HepG2 (cell line): ENCODE results near the gene KIF13A. TPM values are rescaled to one million over a fixed set of nuclear protein-coding genes. Genes with fewer than 3 reads are reported as not detected.

Experiments
- ATAC-seq: fragments of 200-7000 bp; cut with Tn5 transposase; 3 replicates; pipeline ENCODE4 v1.9.1; 2020; ENCODE audit warnings: mild to moderate bottlenecking, moderate library complexity
- BruUV-seq: library from RNA; stranded (reverse); fragments of 400-500 nt; replicated peaks from 2 replicates; lab custom pipeline; 2021; lab: Mats Ljungman, UMichigan
- CTCF ChIA-PET: fragments of 300-600 bp; formaldehyde crosslinking; extraction: SDS; loops from one replicate; lab custom pipeline; 2021; ENCODE audit warnings: low total read pairs, inconsistent platforms, low intra/inter-chr PET ratio; lab: Yijun Ruan, JAX
- POLR2A ChIA-PET: fragments of 350-600 bp; sonication (Branson Sonifier 250); formaldehyde crosslinking; loops from one replicate; lab custom pipeline; 2020; ENCODE audit warnings: antibody characterized with exemption, inconsistent platforms; lab: Yijun Ruan, JAX
- DNase-seq: peaks from one replicate; pipeline ENCODE4 v3.0.0-alpha.2; 2015; ENCODE audit warnings: low spot score
- FAIRE-seq: peaks from 3 replicates; lab custom pipeline; 2011; peaks lifted over from hg19 to GRCh38; lab: Jason Lieb, UNC
- H2AFZ ChIP-seq: one replicate; pipeline ENCODE4 v1.6.1; 2011; ENCODE audit warnings: low read length, inconsistent platforms
- H3K27ac ChIP-seq: fragments of 300-600 bp; 3 replicates; pipeline ENCODE4 v1.8.0; 2011; ENCODE audit warnings: mixed run types, mild to moderate bottlenecking, mixed read lengths, low read length, inconsistent platforms; ENCODE audit not compliant: insufficient read depth; ENCODE audit errors: extremely low read length
- H3K27me3 ChIP-seq, 2 experiments: fragments of 200-600 bp in 1 of 2; 2 replicates in 1 of 2; 3 replicates in 1 of 2; pipeline versions ENCODE4 v1.6.0 to v1.8.0; 2011; ENCODE audit warnings: low read length in 2 of 2, mild to moderate bottlenecking in 2 of 2, moderate library complexity in 2 of 2, inconsistent platforms in 1 of 2; ENCODE audit not compliant: insufficient read depth in 2 of 2, control insufficient read depth in 1 of 2
- H3K36me3 ChIP-seq, 2 experiments: fragments of 200-600 bp in 1 of 2; replicated peaks in 1 of 2; 2 replicates in 1 of 2; 3 replicates in 1 of 2; pipeline versions ENCODE4 v1.5.1 to v1.8.0; 2011; ENCODE audit warnings: low read length in 2 of 2, inconsistent platforms in 1 of 2; ENCODE audit not compliant: insufficient read depth in 2 of 2, control insufficient read depth in 1 of 2
- H3K4me1 ChIP-seq: 2 replicates; pipeline ENCODE4 v1.5.1; 2012; ENCODE audit warnings: low read length, inconsistent platforms; ENCODE audit not compliant: insufficient read depth
- H3K4me2 ChIP-seq: 2 replicates; pipeline ENCODE4 v1.6.0; 2011; ENCODE audit warnings: low read depth, low read length, inconsistent platforms
- H3K4me3 ChIP-seq, 3 experiments: fragments of 200-600 bp in 1 of 3; sonication (generic), shearing (Covaris generic) in 1 of 3; replicated peaks in 1 of 3; 2 replicates each; pipeline ENCODE4 v1.5.1; 2011 to 2016; ENCODE audit warnings: low read length in 3 of 3, inconsistent platforms in 2 of 3, low read depth in 2 of 3, mild to moderate bottlenecking in 2 of 3, control low read depth in 1 of 3, mixed read lengths in 1 of 3; ENCODE audit not compliant: insufficient read depth in 1 of 3
- H3K79me2 ChIP-seq: one replicate; pipeline ENCODE4 v1.6.1; 2011; ENCODE audit warnings: low read length, inconsistent platforms; ENCODE audit not compliant: insufficient read depth
- H3K9ac ChIP-seq: 2 replicates; pipeline ENCODE4 v1.6.0; 2011; ENCODE audit warnings: mild to moderate bottlenecking, low read depth, low read length, inconsistent platforms; ENCODE audit not compliant: insufficient read depth
- H3K9me3 ChIP-seq: 2 replicates; pipeline ENCODE4 v1.5.1; 2012; ENCODE audit warnings: mild to moderate bottlenecking, low read length
- H4K20me1 ChIP-seq: 2 replicates; pipeline ENCODE4 v1.6.0; 2011; ENCODE audit warnings: inconsistent platforms, mild to moderate bottlenecking, low read length, moderate library complexity; ENCODE audit not compliant: insufficient read depth
- ATF7-NPFF ChIP-seq: sonication (generic); formaldehyde crosslinking; IDR thresholded peaks from 2 replicates; pipeline ENCODE4 v1.8.1; 2023; ENCODE audit warnings: mild to moderate bottlenecking, low read depth, missing genetic modification reagents, moderate library complexity
- GLI4 ChIP-seq: sonication (generic); formaldehyde crosslinking; IDR thresholded peaks from 2 replicates; pipeline ENCODE4 v1.5.1; 2020; ENCODE audit warnings: missing genetic modification reagents, mild to moderate bottlenecking, moderate library complexity, borderline replicate concordance
- HNRNPK ChIP-seq: fragments of 200-400 bp; formaldehyde crosslinking; IDR thresholded peaks from 2 replicates; pipeline ENCODE4 v1.6.1; 2018; ENCODE audit warnings: low read length, low read depth, moderate library complexity, mild to moderate bottlenecking; ENCODE audit not compliant: poor library complexity, severe bottlenecking
- MLLT10 ChIP-seq: sonication (generic); formaldehyde crosslinking; IDR thresholded peaks from 2 replicates; pipeline ENCODE4 v1.4.0; 2020; ENCODE audit warnings: missing genetic modification reagents
- RCOR2 ChIP-seq: IDR thresholded peaks from 2 replicates; pipeline ENCODE4 v1.6.1; 2016; ENCODE audit warnings: missing biosample characterization, missing genetic modification reagents
- SP140L ChIP-seq: sonication (generic); formaldehyde crosslinking; IDR thresholded peaks from 2 replicates; pipeline ENCODE4 v1.4.0; 2020; ENCODE audit warnings: missing genetic modification reagents, borderline replicate concordance
- ZBTB42 ChIP-seq: sonication (generic); formaldehyde crosslinking; IDR thresholded peaks from 2 replicates; pipeline ENCODE4 v1.5.0; 2020; ENCODE audit warnings: mild to moderate bottlenecking, missing genetic modification reagents
- ZFP36L1 ChIP-seq: sonication (generic); formaldehyde crosslinking; IDR thresholded peaks from 2 replicates; pipeline ENCODE4 v1.8.0; 2022; ENCODE audit warnings: mild to moderate bottlenecking, missing genetic modification reagents, moderate library complexity
- ZFP41 ChIP-seq: sonication (generic); formaldehyde crosslinking; IDR thresholded peaks from 2 replicates; pipeline ENCODE4 v1.4.0; 2020; ENCODE audit warnings: mild to moderate bottlenecking, missing genetic modification reagents, borderline replicate concordance
- ZNF101 ChIP-seq: sonication (generic); formaldehyde crosslinking; IDR thresholded peaks from 2 replicates; pipeline ENCODE4 v1.4.0; 2020; ENCODE audit warnings: mild to moderate bottlenecking, low read depth, missing genetic modification reagents, borderline replicate concordance
- ZNF33A ChIP-seq: sonication (generic); formaldehyde crosslinking; IDR thresholded peaks from 2 replicates; pipeline ENCODE4 v1.5.1; 2020; ENCODE audit warnings: missing genetic modification reagents, mild to moderate bottlenecking, moderate library complexity, borderline replicate concordance
- ZNF501 ChIP-seq: sonication (generic); formaldehyde crosslinking; IDR thresholded peaks from 2 replicates; pipeline ENCODE4 v1.5.1; 2020; ENCODE audit warnings: mild to moderate bottlenecking, moderate library complexity, missing genetic modification reagents
- ZNF672 ChIP-seq: sonication (generic); formaldehyde crosslinking; IDR thresholded peaks from 2 replicates; pipeline ENCODE4 v1.8.1; 2022; ENCODE audit warnings: missing genetic modification reagents
- ZNF746 ChIP-seq: sonication (generic); formaldehyde crosslinking; IDR thresholded peaks from 2 replicates; pipeline ENCODE4 v1.8.0; 2022; ENCODE audit warnings: mild to moderate bottlenecking, missing genetic modification reagents
- ZNF776 ChIP-seq: sonication (generic); formaldehyde crosslinking; IDR thresholded peaks from 2 replicates; pipeline ENCODE4 v1.4.0; 2020; ENCODE audit warnings: mild to moderate bottlenecking, missing genetic modification reagents
- WGBS: methylation state at CpG from one replicate; pipeline ENCODE4 v1.1.6; 2017; ENCODE audit warnings: low lambda C conversion rate; 5-methylcytosine and 5-hydroxymethylcytosine counted together
- in situ Hi-C: cut with HindIII; loops from 2 replicates; pipeline ENCODE4 v1.10.0; 2017; ENCODE audit warnings: low pct_unique_long_range_greater_than_20kb; ENCODE audit not compliant: extremely low pct_ligation_motif_present
- intact Hi-C: fragments of 100-400 bp; cut with micrococcal nuclease; formaldehyde crosslinking; loops from one replicate; pipeline ENCODE4 v1.10.0; 2022; ENCODE audit not compliant: unreplicated experiment
- polyA plus RNA-seq, 8 experiments: library from polyadenylated mRNA; depleted of rRNA in 3 of 8; stranded (reverse) in 7 of 8; unstranded in 1 of 8; fragments of >200 nt; fragmentation: Illumina TruSeq in 4 of 8; extraction: Trizol in 4 of 8; gene quantifications; 2 replicates each; pipeline versions ENCODE4 v1.2.1 to v1.2.3, GENCODE V29; 2011 to 2016; ENCODE audit warnings: low read depth in 4 of 8, missing spikeins in 1 of 8, mixed read lengths in 1 of 8; ENCODE audit not compliant: insufficient read depth in 1 of 8
- total RNA-seq, 5 experiments: library from RNA; depleted of rRNA; stranded (reverse); fragments of >200 nt; fragmentation: Illumina TruSeq; extraction: Trizol; gene quantifications; 2 replicates each; pipeline ENCODE4 v1.2.3, GENCODE V29; 2016; ENCODE audit warnings: low read depth in 1 of 5
- TF ChIP-seq, protein P1 (sequence below): sonication (generic); IDR thresholded peaks from 2 replicates; pipeline ENCODE4 v1.6.1; 2016; ENCODE audit warnings: low read depth, borderline replicate concordance
- TF ChIP-seq, protein P2 (sequence below): sonication (generic); formaldehyde crosslinking; IDR thresholded peaks from 2 replicates; pipeline ENCODE4 v1.4.0; 2020; ENCODE audit warnings: missing genetic modification reagents, mild to moderate bottlenecking, borderline replicate concordance
- TF ChIP-seq, protein P3 (sequence below): sonication (generic); formaldehyde crosslinking; IDR thresholded peaks from 2 replicates; pipeline ENCODE4 v1.5.0; 2020; ENCODE audit warnings: missing genetic modification reagents, mild to moderate bottlenecking, borderline replicate concordance
- TF ChIP-seq, protein P4 (sequence below): sonication (generic); formaldehyde crosslinking; IDR thresholded peaks from 2 replicates; pipeline ENCODE4 v1.5.1; 2020; ENCODE audit warnings: mild to moderate bottlenecking, missing genetic modification reagents, borderline replicate concordance

Gene KIF13A
- total and polyA plus RNA-seq, 2 of the 13 experiments (the other 11 are each of a cell fraction or from before 2014, with no cell fraction given) = 21.1 to 37.2 TPM

DNA sequence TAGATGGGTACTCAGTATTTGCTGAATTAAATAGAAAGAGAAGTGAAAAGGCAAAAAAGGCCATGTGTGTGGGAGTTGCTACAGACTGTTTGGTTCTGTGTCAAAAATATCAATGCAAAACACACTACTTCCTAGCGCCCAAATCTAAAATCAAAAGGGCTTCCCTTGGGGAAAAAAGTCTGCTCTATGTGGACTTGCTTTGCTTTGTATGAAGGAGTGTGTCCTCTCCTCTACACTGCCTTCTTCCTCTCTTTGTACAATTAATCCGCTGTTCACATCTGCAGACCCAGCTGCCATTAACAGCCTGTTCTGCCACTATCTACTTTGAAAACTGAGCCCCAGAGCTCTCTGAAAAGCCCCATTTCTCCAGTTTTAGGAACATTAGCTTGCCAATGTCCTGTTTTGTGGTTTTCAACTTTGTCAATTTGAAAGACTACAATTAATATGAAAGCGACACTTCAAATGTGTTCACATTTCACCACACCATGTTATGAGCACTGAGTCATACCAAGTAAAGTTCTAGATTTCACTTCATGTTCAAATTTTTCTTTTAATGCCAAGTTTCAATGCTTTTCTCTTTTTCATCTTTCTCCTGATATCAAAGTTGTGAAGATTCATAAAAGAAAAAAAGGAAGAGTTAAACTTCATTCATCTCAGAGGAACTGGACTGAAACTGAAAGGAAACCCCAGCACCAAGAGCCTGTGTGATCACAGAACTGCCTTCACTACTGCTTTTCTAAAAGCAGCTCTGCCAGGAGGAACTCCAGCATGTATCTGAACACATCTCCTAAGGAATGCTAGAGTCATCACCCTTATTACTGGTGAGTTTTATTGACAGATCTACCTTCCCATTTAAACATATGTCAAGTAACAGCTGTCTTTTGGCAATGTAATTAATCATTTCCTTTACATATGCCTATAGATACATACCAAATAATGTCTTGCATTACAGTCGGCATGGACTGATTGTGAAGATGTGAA is 102.6 kb downstream of the KIF13A start:
- Histone ChIP-seq H3K4me1 (peaks cover 9% of the 10 kb centered on the region), H3K27ac (no peak overlapping the region), H3K4me2 (no peak overlapping the region), H3K9ac (no peak overlapping the region), H2AFZ (no peak overlapping the region), H3K4me3 (no peak overlapping the region), H3K9me3 (no peaks in the 10 kb centered on the region), H4K20me1 (no peaks in the 10 kb centered on the region), H3K27me3 (no peaks in the 10 kb centered on the region), H3K79me2 (no peaks in the 10 kb centered on the region), H3K36me3 (no peaks in the 10 kb centered on the region)
- in situ Hi-C loops (no loop called here), intact Hi-C loops (no loop called here)
- CTCF ChIA-PET = no interaction called here
- no peak for DNase-seq
- 91% methylated on average over 4 of the region's 4 CpGs for WGBS
- BruUV-seq = no TSS peak
- POLR2A ChIA-PET = interaction anchor here (0.6 kb wide), 1 partner anchor 234 kb away, joined by 4 read pairs; no protein-coding TSS in a partner anchor
- FAIRE-seq = no peak
- ATAC-seq = no peak
- no peak for TF ChIP-seq ZNF33A (CRISPR knock-in tag)
- no peak for TF ChIP-seq HNRNPK
- no peak for TF ChIP-seq GLI4
- TF ChIP-seq MLLT10 (CRISPR knock-in tag) = no peak
- no peak for TF ChIP-seq ZBTB42 (CRISPR knock-in tag)
- TF ChIP-seq ATF7-NPFF (CRISPR knock-in tag) = no peak
- TF ChIP-seq, protein P1, sequence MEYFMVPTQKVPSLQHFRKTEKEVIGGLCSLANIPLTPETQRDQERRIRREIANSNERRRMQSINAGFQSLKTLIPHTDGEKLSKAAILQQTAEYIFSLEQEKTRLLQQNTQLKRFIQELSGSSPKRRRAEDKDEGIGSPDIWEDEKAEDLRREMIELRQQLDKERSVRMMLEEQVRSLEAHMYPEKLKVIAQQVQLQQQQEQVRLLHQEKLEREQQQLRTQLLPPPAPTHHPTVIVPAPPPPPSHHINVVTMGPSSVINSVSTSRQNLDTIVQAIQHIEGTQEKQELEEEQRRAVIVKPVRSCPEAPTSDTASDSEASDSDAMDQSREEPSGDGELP = no peak
- TF ChIP-seq, protein P2, sequence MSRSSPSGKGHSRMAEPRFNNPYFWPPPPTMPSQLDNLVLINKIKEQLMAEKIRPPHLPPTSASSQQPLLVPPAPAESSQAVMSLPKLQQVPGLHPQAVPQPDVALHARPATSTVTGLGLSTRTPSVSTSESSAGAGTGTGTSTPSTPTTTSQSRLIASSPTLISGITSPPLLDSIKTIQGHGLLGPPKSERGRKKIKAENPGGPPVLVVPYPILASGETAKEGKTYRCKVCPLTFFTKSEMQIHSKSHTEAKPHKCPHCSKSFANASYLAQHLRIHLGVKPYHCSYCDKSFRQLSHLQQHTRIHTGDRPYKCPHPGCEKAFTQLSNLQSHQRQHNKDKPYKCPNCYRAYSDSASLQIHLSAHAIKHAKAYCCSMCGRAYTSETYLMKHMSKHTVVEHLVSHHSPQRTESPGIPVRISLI (CRISPR knock-in tag) = no peak
- no peak for TF ChIP-seq ZNF501
- TF ChIP-seq ZNF746 (CRISPR knock-in tag) = no peak
- TF ChIP-seq RCOR2 = no peak
- no peak for TF ChIP-seq SP140L (CRISPR knock-in tag)
- TF ChIP-seq, protein P3, sequence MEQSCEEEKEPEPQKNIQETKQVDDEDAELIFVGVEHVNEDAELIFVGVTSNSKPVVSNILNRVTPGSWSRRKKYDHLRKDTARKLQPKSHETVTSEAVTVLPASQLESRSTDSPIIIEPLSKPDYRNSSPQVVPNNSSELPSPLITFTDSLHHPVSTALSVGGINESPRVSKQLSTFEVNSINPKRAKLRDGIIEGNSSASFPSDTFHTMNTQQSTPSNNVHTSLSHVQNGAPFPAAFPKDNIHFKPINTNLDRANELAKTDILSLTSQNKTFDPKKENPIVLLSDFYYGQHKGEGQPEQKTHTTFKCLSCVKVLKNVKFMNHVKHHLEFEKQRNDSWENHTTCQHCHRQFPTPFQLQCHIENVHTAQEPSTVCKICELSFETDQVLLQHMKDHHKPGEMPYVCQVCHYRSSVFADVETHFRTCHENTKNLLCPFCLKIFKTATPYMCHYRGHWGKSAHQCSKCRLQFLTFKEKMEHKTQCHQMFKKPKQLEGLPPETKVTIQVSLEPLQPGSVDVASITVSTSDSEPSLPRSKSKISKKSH (CRISPR knock-in tag) = no peak
- TF ChIP-seq ZFP41 = no peak
- TF ChIP-seq ZNF672 = no peak
- TF ChIP-seq, protein P4, sequence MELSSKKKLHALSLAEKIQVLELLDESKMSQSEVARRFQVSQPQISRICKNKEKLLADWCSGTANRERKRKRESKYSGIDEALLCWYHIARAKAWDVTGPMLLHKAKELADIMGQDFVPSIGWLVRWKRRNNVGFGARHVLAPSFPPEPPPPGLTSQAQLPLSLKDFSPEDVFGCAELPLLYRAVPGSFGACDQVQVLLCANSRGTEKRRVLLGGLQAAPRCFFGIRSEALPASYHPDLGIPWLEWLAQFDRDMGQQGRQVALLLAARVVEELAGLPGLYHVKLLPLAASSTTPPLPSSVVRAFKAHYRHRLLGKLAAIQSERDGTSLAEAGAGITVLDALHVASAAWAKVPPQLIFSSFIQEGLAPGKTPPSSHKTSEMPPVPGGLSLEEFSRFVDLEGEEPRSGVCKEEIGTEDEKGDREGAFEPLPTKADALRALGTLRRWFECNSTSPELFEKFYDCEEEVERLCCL = no peak
- TF ChIP-seq ZFP36L1 (CRISPR knock-in tag) = no peak
- TF ChIP-seq ZNF101 (CRISPR knock-in tag) = no peak
- no peak for TF ChIP-seq ZNF776 (CRISPR knock-in tag)
